Glomerular visceral epithelial cell (primary cell): Measurements from ENCODE around the gene KASH5.
A peak's percentile ranks its signal among the peaks of the same experiment; 100 is the strongest.

Experiments used
- DNase-seq: peaks from one replicate; pipeline ENCODE4 v3.0.0-alpha.2; 2016; ENCODE audit errors: extremely low spot score

The KASH5 gene

DNA sequence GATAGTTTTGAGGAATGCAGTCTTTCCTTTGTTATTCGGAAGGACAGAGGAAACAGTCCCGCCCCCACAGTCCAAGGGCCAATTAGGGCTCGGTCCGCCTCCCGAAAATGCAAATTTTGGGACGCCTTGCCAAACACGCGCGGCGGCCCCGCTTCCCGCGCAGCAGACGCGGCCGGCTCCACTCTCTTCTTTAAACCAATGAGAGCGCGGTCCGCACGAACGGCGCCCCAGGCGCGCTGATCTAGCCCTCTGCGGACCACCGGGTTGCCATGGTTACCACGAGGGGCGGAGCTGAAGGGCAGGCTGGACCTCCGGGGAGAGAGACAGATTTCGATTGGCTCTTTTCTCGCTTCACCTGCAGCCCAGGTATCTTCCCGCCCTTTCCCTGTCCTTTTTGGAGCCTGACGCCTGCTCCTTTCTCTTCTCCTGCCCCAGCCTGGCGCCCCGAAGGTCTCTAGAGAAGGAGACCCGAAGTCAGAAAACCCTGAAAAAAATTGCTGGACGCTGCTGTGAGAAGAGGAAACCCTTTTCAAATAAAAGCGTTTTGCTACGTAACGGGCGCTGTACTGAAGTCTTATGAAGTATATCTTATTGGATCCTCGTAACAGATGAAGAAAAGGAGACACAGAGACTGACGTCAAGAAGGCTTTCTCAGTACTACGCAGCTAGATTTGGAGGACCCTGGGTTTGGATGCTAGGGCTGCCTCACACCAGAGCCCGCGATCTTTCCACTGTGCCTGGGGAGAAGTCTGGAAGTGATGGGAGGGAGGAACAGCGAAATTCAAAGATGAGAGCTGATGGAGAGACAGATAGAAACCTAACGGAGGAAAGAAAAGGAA lies 33.2 kb downstream of the KASH5 start:
- peak; percentile 23 for DNase-seq

GRCh38 chr19:49421878-49422202 lies 33.8 kb downstream of the KASH5 start:
- DNase-seq: no peak

- DNase-seq: no peak
Measured at GRCh38 chr19:49422407-49423070, 34.5 kb downstream of the KASH5 start.

GRCh38 chr19:49423071-49423984 lies 35.3 kb downstream of the KASH5 start, which contains the start of gene PTH2:
TSS of gene PTH2 (minus strand) at chr19:49423441. CDS start at chr19:49423339, 102 bp downstream.
- DNase-seq: no peak

- no peak for DNase-seq
Measured at GRCh38 chr19:49423985-49424303, 35.9 kb downstream of the KASH5 start.

DNA sequence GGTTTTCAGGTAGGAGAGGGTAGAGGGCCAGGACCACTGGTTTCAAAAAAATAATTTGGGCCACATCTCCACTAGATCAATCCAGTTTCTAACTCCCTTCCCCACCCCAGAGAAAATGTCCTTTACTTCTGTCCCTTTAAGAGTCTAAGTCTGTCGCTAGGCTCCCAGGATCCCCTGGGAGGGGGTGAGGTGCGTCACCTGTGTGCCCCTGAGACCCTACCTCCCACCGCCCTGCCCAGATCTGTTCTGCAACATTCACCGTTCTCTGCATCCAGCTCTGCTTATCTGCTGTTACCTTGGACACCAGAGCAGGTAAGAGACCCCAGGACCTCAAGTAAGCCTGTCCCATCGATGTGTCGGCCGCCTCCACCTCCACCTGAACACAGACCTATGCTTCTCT lies 37.1 kb downstream of the KASH5 start, which contains the start of gene GFY:
GFY (plus strand) TSS at position 211 of the 400 bp plus-strand sequence. CDS start 1,043 bp downstream, outside the sequence.
- DNase-seq: no peak

- peak; percentile 21 for DNase-seq
Measured at GRCh38 chr19:49425922-49426592, 38.0 kb downstream of the KASH5 start.

DNA sequence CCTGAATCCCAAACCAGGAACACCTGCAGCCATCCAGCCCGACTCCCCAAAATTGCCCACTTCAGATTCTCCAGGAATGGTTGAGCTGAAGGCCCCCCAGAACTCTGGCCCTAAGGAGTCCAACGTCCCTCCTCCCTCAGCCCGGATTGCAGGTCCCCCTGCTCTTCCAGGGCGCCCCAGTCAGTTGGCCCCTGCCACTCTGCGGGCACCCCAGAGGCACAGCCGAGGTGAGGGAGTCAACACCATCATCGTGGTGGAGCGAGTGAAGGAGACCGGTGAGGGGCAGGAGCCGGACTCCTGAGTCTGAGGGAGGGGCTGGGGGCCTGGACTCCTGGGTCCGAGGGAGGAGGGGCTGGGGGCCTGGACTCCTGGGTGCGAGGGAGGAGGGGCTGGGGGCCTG lies 39.3 kb downstream of the KASH5 start:
- no peak for DNase-seq

- peak; percentile 30 for DNase-seq
Measured at GRCh38 chr19:49427855-49428546, 40.0 kb downstream of the KASH5 start.

- no peak for DNase-seq
Measured at GRCh38 chr19:49428547-49429451, 40.8 kb downstream of the KASH5 start.

GRCh38 chr19:49430172-49430677 lies 42.2 kb downstream of the KASH5 start:
- DNase-seq: no peak

DNA sequence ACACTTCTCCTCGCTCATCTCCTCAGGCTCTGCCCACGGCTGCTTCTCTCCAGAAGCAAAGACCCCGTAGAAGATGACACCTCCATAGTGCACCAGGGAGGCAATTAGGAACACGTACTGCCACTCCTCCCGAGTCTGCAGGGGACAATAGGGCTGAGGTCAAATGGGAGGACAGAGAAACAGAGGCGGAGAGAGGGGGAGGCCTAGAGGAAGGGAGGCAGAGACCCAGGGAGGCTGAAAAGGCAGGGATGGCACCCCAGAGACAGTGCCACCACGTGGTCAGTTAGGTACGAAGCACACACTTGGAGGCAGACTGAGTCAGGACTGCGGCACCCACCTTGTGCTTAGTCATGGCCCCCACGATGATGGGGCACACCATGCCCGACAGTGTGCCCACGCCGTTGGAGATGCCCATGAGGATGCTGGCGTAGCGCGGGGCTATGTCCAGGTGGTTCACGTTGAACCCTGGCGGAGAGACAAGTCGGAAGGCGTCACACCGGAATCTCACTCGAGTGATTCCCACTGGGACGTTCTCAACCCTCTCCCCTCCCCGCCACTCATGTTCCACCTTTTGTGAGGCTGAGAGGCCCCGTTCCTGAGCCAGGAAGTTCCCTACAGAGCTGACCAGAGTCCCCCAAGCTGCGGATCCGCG lies 42.8 kb downstream of the KASH5 start:
- no peak for DNase-seq

- no peak for DNase-seq
Measured at GRCh38 chr19:49431330-49431749, 43.3 kb downstream of the KASH5 start.

GRCh38 chr19:49432141-49433073 lies 44.4 kb downstream of the KASH5 start:
- no peak for DNase-seq

DNA sequence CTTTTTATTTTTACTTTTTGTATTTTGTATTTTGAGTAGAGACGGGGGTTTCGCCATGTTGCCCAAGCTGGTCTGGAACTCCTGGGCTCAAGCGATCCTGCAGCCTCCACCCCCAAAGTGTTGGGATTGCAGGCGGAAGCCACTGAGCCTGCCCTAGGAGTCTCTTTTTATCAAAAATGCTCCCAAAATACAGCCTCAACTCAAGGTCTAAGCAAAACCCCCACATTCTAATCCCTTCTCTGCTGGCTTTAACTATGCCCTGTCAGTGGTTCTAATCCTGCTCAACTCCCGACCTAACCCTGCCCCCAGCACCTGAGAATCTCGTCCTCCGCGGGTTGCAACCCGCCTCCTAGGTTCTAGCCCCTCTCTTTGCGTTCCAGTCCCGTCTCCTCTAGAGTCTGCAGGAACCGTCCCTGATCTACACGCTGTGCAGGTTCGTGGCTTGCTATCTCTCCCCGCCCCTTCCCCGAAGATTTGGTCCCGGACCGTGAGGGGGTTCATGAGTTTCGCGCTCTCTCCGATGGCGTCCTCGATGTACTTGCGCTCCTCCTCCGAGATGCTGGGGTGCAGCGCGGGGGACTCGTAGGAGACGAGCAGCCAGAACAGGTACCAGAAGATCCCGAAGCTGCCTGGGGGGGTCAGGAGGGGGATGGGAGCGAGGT lies 45.3 kb downstream of the KASH5 start:
- no peak for DNase-seq

- no peak for DNase-seq
Measured at GRCh38 chr19:49434907-49435583, 47.0 kb downstream of the KASH5 start.

DNA sequence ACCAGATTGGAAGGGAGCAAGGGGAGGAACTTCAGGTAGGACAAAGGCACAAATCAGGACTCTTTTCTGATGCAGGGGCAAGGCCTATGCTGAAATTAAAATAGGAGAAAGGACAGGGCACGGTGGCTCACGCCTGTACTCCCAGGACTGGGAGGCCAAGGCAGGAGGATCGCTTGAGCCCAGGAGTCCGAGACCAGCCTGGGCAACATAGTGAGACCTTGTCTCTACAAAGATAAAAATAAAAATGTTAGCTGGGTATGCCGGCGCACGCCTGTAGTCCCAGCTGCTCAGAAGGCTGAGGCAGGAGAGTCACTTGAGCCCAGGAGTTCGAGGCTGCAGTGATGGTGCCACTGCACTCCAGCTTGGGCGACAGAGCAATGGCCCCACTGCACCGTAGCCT lies 47.6 kb downstream of the KASH5 start:
- DNase-seq: no peak
